Measurements from ENCODE around the gene TOM1L2. TPM values are rescaled to one million over a fixed set of nuclear protein-coding genes. Genes with fewer than 3 reads are reported as not detected.

TOM1L2 gene
- total and polyA plus RNA-seq, 9 donors = 18.5 to 40.1 (median 30.2) TPM

DNA sequence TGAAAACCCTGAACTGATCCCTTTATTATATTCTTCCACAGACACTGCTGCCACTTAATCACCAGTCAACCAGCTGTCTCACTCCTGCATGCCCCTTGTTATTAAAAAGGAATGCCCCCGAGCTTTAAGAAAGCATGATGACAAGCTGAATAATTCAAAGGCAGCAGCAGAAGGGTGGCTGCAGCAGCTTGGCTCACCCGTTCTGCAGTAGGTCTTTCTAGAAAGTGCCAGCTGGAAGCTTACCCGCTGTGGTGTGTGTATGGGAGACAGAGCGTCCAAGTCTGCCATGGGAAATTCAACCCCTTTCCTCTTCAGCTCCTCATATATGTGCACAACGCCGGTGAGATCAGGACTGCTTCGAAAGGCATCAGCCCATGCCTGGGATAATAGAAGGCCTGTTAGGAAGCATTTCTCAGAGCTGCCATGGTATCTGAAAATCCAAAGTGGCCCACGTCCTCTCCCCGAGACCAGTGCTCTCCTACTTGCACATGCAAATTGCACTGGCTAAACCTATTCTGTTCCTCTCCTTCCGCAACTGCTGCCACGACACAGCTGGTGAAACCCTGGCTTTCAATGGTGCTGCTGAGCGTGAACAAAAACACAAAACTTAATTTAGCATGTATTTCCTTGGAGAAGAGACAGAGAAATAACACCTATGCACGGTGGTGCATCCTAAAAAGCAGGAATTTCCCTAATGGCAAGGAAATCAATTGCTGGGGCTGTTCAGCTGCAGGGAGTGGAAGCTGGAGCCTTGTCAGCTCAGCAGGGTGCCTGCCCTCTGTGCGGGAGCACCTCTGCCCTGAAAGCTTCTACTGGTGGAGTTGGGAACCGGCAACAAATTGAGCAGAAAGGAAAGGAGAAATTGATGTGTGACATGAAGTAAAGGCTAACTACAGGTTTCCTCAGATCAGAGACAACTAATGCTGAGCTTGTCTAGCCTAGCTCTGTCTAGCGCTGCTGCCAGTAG is 87.5 kb downstream of the TOM1L2 start:
- Histone ChIP-seq H3K4me1 (ENCODE audit: control insufficient read depth, insufficient read depth, low read length) (peaks cover 47% of the 10 kb centered on the region), H3K27ac (ENCODE audit: low read length) (peak overlapping the region; percentile 67), H3K27me3 (ENCODE audit: control insufficient read depth, insufficient read depth, low read length) (no peaks in the 10 kb centered on the region), H3K4me3 (ENCODE audit: low read length) (no peak overlapping the region), H3K9me3 (replicated peaks; ENCODE audit: control insufficient read depth, low read depth, low read length) (no peaks in the 10 kb centered on the region), H3K36me3 (ENCODE audit: control insufficient read depth, insufficient read depth, low read length) (peaks cover 51% of the 10 kb centered on the region)
- WGBS (ENCODE audit: insufficient coverage) = 82% methylated on average over 10 of the region's 16 CpGs
- DNase-seq = peak; percentile 73

- Histone ChIP-seq H3K4me1 (ENCODE audit: control insufficient read depth, insufficient read depth, low read length) (peaks cover 48% of the 10 kb centered on the region), H3K36me3 (ENCODE audit: control insufficient read depth, insufficient read depth, low read length) (peaks cover 51% of the 10 kb centered on the region), H3K27ac (ENCODE audit: low read length) (peak overlapping the region; percentile 67), H3K4me3 (ENCODE audit: low read length) (no peak overlapping the region), H3K27me3 (ENCODE audit: control insufficient read depth, insufficient read depth, low read length) (no peaks in the 10 kb centered on the region), H3K9me3 (replicated peaks; ENCODE audit: control insufficient read depth, low read depth, low read length) (no peaks in the 10 kb centered on the region)
- DNase-seq = no peak
- 87% methylated on average over 3 of the region's 3 CpGs for WGBS (ENCODE audit: insufficient coverage)
Observed at GRCh38 chr17:17883801-17884200, 88.4 kb downstream of the TOM1L2 start.

- WGBS (ENCODE audit: insufficient coverage) = 73% methylated on average over 7 of the region's 8 CpGs
- Histone ChIP-seq H3K4me1 (ENCODE audit: control insufficient read depth, insufficient read depth, low read length) (peaks cover 51% of the 10 kb centered on the region), H3K9me3 (replicated peaks; ENCODE audit: control insufficient read depth, low read depth, low read length) (no peaks in the 10 kb centered on the region), H3K27ac (ENCODE audit: low read length) (no peak overlapping the region), H3K4me3 (ENCODE audit: low read length) (no peak overlapping the region), H3K27me3 (ENCODE audit: control insufficient read depth, insufficient read depth, low read length) (no peaks in the 10 kb centered on the region), H3K36me3 (ENCODE audit: control insufficient read depth, insufficient read depth, low read length) (peaks cover 48% of the 10 kb centered on the region)
- DNase-seq = no peak
Observed at GRCh38 chr17:17882082-17882581, 90.1 kb downstream of the TOM1L2 start.

- DNase-seq = no peak
- WGBS (ENCODE audit: insufficient coverage) = 91% methylated on average over 6 of the region's 8 CpGs
- Histone ChIP-seq H3K36me3 (ENCODE audit: control insufficient read depth, insufficient read depth, low read length) (peaks cover 54% of the 10 kb centered on the region), H3K27ac (ENCODE audit: low read length) (no peak overlapping the region), H3K4me1 (ENCODE audit: control insufficient read depth, insufficient read depth, low read length) (peaks cover 51% of the 10 kb centered on the region), H3K27me3 (ENCODE audit: control insufficient read depth, insufficient read depth, low read length) (no peaks in the 10 kb centered on the region), H3K9me3 (replicated peaks; ENCODE audit: control insufficient read depth, low read depth, low read length) (no peaks in the 10 kb centered on the region), H3K4me3 (ENCODE audit: low read length) (no peak overlapping the region)
Observed at GRCh38 chr17:17880577-17881196, 91.5 kb downstream of the TOM1L2 start.

DNA sequence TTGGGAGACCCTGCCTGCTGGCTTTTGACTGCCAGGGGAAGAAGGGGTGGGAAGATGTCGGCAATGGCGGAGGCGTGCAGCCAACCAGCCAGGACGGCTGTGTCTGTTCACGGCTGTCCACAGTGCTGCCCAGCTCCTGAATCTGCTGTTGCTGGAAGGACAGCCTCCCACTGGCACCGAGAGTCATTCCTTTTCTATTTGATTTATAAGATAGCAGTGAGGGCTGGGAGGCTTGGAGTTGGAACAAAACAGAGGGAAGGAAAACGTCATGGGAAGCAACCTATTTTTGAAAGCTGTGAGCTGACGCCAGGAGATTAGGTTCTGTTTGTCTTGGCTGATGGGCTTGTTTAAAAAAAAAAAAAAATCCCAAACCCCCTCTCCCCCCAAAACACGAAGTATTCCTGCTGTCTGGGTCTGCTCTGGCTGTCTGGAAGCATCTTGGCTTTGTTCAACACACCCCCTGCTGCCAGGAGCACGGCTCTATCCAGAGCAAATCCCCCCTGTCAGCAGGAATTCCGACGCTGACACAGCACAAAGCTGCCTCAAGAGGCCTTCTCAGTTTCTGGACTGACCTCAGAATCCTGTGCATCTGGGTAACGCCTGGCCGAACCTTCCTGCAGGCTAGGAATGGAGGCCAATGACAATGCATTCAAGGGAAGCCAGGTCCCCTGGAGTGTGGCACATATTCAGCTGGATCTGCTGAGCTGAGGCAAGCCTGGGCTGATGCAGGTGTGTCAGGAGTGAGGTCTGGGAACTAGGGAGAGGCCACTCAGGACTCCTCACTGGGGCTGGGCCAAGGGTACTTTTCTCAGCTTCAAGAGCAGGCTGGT is 94.5 kb downstream of the TOM1L2 start:
- WGBS (ENCODE audit: insufficient coverage) = 3% methylated on average over 5 of the region's 14 CpGs
- peak; percentile 95 for DNase-seq
- no peak overlapping the region for H3K4me3 ChIP-seq (ENCODE audit: low read length)
- H3K27me3 ChIP-seq (ENCODE audit: control insufficient read depth, insufficient read depth, low read length) = no peaks in the 10 kb centered on the region
- peaks cover 48% of the 10 kb centered on the region for H3K36me3 ChIP-seq (ENCODE audit: control insufficient read depth, insufficient read depth, low read length)
- peaks cover 58% of the 10 kb centered on the region for H3K4me1 ChIP-seq (ENCODE audit: control insufficient read depth, insufficient read depth, low read length)
- peak overlapping the region; percentile 78 for H3K27ac ChIP-seq (ENCODE audit: low read length)
- no peaks in the 10 kb centered on the region for H3K9me3 ChIP-seq (replicated peaks; ENCODE audit: control insufficient read depth, low read depth, low read length)

- H3K4me3 ChIP-seq (ENCODE audit: low read length) = no peak overlapping the region
- peak; percentile 62 for DNase-seq
- H3K4me1 ChIP-seq (ENCODE audit: control insufficient read depth, insufficient read depth, low read length) = peaks cover 64% of the 10 kb centered on the region
- peaks cover 41% of the 10 kb centered on the region for H3K36me3 ChIP-seq (ENCODE audit: control insufficient read depth, insufficient read depth, low read length)
- H3K9me3 ChIP-seq (replicated peaks; ENCODE audit: control insufficient read depth, low read depth, low read length) = no peaks in the 10 kb centered on the region
- H3K27ac ChIP-seq (ENCODE audit: low read length) = peak overlapping the region; percentile 78
- 41% methylated on average over 5 of the region's 6 CpGs for WGBS (ENCODE audit: insufficient coverage)
- H3K27me3 ChIP-seq (ENCODE audit: control insufficient read depth, insufficient read depth, low read length) = no peaks in the 10 kb centered on the region
Observed at GRCh38 chr17:17876959-17877528, 95.2 kb downstream of the TOM1L2 start.

DNA sequence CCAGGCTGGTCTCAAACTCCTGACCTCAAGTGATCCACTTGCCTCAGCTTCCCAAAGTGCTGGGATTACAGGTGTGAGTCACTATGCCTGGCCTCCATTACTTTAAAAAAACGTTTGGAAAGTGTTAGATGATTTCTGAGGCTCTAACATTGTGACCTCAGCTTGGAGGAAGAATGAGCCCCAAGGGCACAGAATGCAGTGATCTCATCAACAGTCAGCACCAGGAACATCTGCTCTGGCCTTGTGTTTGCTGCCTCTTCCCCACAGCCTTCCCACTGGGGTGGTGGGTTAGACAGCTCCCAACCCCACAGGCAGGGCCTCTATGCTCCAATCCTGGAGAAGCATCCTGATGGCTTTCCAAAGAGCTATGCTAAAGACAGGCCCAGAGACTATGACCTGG is 97.7 kb downstream of the TOM1L2 start:
- Histone ChIP-seq H3K4me1 (ENCODE audit: control insufficient read depth, insufficient read depth, low read length) (peaks cover 71% of the 10 kb centered on the region), H3K4me3 (ENCODE audit: low read length) (no peak overlapping the region), H3K36me3 (ENCODE audit: control insufficient read depth, insufficient read depth, low read length) (peaks cover 25% of the 10 kb centered on the region), H3K27me3 (ENCODE audit: control insufficient read depth, insufficient read depth, low read length) (no peaks in the 10 kb centered on the region), H3K9me3 (replicated peaks; ENCODE audit: control insufficient read depth, low read depth, low read length) (no peaks in the 10 kb centered on the region), H3K27ac (ENCODE audit: low read length) (peak overlapping the region; percentile 44)
- WGBS (ENCODE audit: insufficient coverage) = no CpG with 5 or more reads among the region's 1 CpG
- DNase-seq = peak; percentile 93

DNA sequence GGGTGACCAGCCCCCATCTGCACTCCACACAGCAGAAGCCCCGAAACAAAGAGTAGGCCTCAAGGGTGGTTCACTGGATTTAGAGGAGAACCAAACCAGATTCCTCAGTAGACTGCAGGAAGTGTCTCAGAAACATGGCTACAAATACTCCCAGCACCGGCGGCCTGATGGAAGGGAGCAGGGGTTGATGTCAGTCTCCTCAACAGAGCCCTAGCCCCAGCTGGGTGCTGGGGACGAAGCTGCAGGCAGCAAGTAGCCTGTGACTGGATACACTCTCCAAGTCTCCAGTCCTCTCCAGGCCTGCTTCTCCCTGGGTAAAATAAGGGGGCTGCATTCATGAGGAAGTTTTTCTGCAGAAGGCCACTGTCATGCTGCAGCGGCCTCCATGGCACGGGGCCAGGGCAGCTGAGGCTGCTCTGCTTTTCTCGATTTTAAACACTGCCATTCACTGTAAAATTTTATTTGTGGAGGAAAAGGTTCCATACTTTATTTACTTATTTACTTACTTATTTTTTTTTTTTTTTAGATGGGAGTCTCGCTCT is 98.7 kb downstream of the TOM1L2 start:
- H3K4me1 ChIP-seq (ENCODE audit: control insufficient read depth, insufficient read depth, low read length) = peaks cover 77% of the 10 kb centered on the region
- H3K4me3 ChIP-seq (ENCODE audit: low read length) = no peak overlapping the region
- no peaks in the 10 kb centered on the region for H3K27me3 ChIP-seq (ENCODE audit: control insufficient read depth, insufficient read depth, low read length)
- 60% methylated on average over 2 of the region's 8 CpGs for WGBS (ENCODE audit: insufficient coverage)
- H3K36me3 ChIP-seq (ENCODE audit: control insufficient read depth, insufficient read depth, low read length) = peaks cover 18% of the 10 kb centered on the region
- peak; percentile 75 for DNase-seq
- H3K27ac ChIP-seq (ENCODE audit: low read length) = peak overlapping the region; percentile 33
- H3K9me3 ChIP-seq (replicated peaks; ENCODE audit: control insufficient read depth, low read depth, low read length) = no peaks in the 10 kb centered on the region

DNA sequence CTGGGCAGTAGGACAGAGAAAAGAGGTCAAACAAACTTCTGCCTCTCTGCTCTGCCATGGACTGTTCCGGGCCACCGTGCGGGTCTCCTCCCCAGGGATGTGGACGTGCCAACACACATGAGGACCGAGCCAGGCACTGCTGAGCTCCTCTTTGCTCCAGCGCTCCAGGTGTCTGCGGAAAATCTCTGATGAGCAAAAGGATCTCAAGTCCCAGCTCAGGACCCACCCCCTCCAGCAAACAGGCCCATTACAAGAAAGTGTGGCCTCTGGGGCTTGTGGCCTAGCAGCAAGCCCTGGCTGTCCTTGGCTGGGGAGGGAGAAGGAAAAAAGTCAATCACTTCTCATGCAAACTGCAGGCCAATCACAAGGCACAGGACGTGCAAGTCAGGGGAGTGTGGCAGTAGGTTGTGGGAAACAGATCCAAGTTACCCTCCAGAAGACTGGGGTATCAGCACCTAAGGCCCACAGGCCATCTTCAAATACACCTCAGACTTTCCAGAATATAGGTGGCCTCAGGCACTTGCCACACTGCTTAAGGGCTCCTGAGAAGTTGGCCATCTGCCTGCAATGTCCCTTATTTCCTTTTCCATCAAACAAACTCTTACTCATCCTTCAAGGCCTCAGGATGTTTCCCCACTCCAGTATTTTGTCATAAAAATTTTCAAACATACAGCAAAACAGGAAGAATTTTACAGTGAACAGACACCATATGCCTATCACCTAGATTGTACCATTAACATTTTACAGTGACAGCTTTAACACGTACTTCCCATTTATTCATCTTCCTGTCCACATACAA is 99.5 kb downstream of the TOM1L2 start:
- H3K27me3 ChIP-seq (ENCODE audit: control insufficient read depth, insufficient read depth, low read length) = no peaks in the 10 kb centered on the region
- WGBS (ENCODE audit: insufficient coverage) = 38% methylated on average over 8 of the region's 9 CpGs
- H3K4me1 ChIP-seq (ENCODE audit: control insufficient read depth, insufficient read depth, low read length) = peaks cover 75% of the 10 kb centered on the region
- H3K27ac ChIP-seq (ENCODE audit: low read length) = peak overlapping the region; percentile 39
- DNase-seq = peak; percentile 60
- H3K36me3 ChIP-seq (ENCODE audit: control insufficient read depth, insufficient read depth, low read length) = peaks cover 19% of the 10 kb centered on the region
- no peaks in the 10 kb centered on the region for H3K9me3 ChIP-seq (replicated peaks; ENCODE audit: control insufficient read depth, low read depth, low read length)
- no peak overlapping the region for H3K4me3 ChIP-seq (ENCODE audit: low read length)
